ENCODE results near the gene SCAPER. TPM values are rescaled to one million over a fixed set of nuclear protein-coding genes. Genes with fewer than 3 reads are reported as not detected.

SCAPER gene
- total RNA-seq, 1 experiment from 2014 or later = 6.3 TPM

- H3K4me1 ChIP-seq (ENCODE audit: low read length) = no peaks in the 10 kb centered on the region
- H3K79me2 ChIP-seq (ENCODE audit: low read length) = no peaks in the 10 kb centered on the region
- H3K9me2 ChIP-seq (replicated peaks; ENCODE audit: insufficient read depth, low read length) = no peaks in the 10 kb centered on the region
- H3K4me2 ChIP-seq (ENCODE audit: low read depth, low read length, poor library complexity, severe bottlenecking) = no peak overlapping the region
- H2AFZ ChIP-seq (ENCODE audit: low read length) = no peak overlapping the region
- H3K36me3 ChIP-seq (ENCODE audit: insufficient read depth, low read length) = no peaks in the 10 kb centered on the region
- H4K20me1 ChIP-seq (ENCODE audit: insufficient read depth, low read depth, low read length) = no peaks in the 10 kb centered on the region
- DNase-seq = no peak
- H3K27ac ChIP-seq (ENCODE audit: low read length) = no peak overlapping the region
- H3K4me3 ChIP-seq (ENCODE audit: low read length) = no peak overlapping the region
- no peak overlapping the region for H3K9ac ChIP-seq (ENCODE audit: low read length)
- no peaks in the 10 kb centered on the region for H3K27me3 ChIP-seq (ENCODE audit: low read length)
- H3K9me3 ChIP-seq (ENCODE audit: low read length) = peaks cover 7% of the 10 kb centered on the region; the same call in 1 of the 2 replicates
Measured at GRCh38 chr15:76644646-76645045, 260.5 kb downstream of the SCAPER start.

GRCh38 chr15:76642671-76643070, 262.5 kb downstream of the SCAPER start:
- no peak overlapping the region for H3K27ac ChIP-seq (ENCODE audit: low read length)
- H2AFZ ChIP-seq (ENCODE audit: low read length) = no peak overlapping the region
- no peak overlapping the region for H3K4me2 ChIP-seq (ENCODE audit: low read depth, low read length, poor library complexity, severe bottlenecking)
- H3K4me1 ChIP-seq (ENCODE audit: low read length) = no peaks in the 10 kb centered on the region
- DNase-seq = no peak
- no peaks in the 10 kb centered on the region for H4K20me1 ChIP-seq (ENCODE audit: insufficient read depth, low read depth, low read length)
- no peaks in the 10 kb centered on the region for H3K27me3 ChIP-seq (ENCODE audit: low read length)
- H3K36me3 ChIP-seq (ENCODE audit: insufficient read depth, low read length) = no peaks in the 10 kb centered on the region
- H3K9ac ChIP-seq (ENCODE audit: low read length) = no peak overlapping the region
- H3K9me3 ChIP-seq (ENCODE audit: low read length) = peaks cover 1% of the 10 kb centered on the region; the same call in 1 of the 2 replicates
- no peak overlapping the region for H3K4me3 ChIP-seq (ENCODE audit: low read length)
- H3K79me2 ChIP-seq (ENCODE audit: low read length) = no peaks in the 10 kb centered on the region
- H3K9me2 ChIP-seq (replicated peaks; ENCODE audit: insufficient read depth, low read length) = no peaks in the 10 kb centered on the region

GRCh38 chr15:76637166-76637565, 268.0 kb downstream of the SCAPER start:
- Histone ChIP-seq H3K79me2 (ENCODE audit: low read length) (no peaks in the 10 kb centered on the region), H2AFZ (ENCODE audit: low read length) (no peak overlapping the region), H3K27me3 (ENCODE audit: low read length) (no peaks in the 10 kb centered on the region), H3K4me3 (ENCODE audit: low read length) (no peak overlapping the region), H3K9ac (ENCODE audit: low read length) (no peak overlapping the region), H3K4me2 (ENCODE audit: low read depth, low read length, poor library complexity, severe bottlenecking) (no peak overlapping the region), H3K4me1 (ENCODE audit: low read length) (no peaks in the 10 kb centered on the region), H3K9me3 (ENCODE audit: low read length) (no peaks in the 10 kb centered on the region), H3K36me3 (ENCODE audit: insufficient read depth, low read length) (no peaks in the 10 kb centered on the region), H4K20me1 (ENCODE audit: insufficient read depth, low read depth, low read length) (no peaks in the 10 kb centered on the region), H3K27ac (ENCODE audit: low read length) (no peak overlapping the region), H3K9me2 (replicated peaks; ENCODE audit: insufficient read depth, low read length) (no peaks in the 10 kb centered on the region)
- DNase-seq = no peak

GRCh38 chr15:76636059-76636458, 269.1 kb downstream of the SCAPER start:
- Histone ChIP-seq H3K79me2 (ENCODE audit: low read length) (no peaks in the 10 kb centered on the region), H3K4me2 (ENCODE audit: low read depth, low read length, poor library complexity, severe bottlenecking) (no peak overlapping the region), H3K27me3 (ENCODE audit: low read length) (no peaks in the 10 kb centered on the region), H3K9me2 (replicated peaks; ENCODE audit: insufficient read depth, low read length) (no peaks in the 10 kb centered on the region), H2AFZ (ENCODE audit: low read length) (no peak overlapping the region), H3K27ac (ENCODE audit: low read length) (no peak overlapping the region), H3K4me3 (ENCODE audit: low read length) (no peak overlapping the region), H3K9ac (ENCODE audit: low read length) (no peak overlapping the region), H3K36me3 (ENCODE audit: insufficient read depth, low read length) (no peaks in the 10 kb centered on the region), H4K20me1 (ENCODE audit: insufficient read depth, low read depth, low read length) (no peaks in the 10 kb centered on the region), H3K4me1 (ENCODE audit: low read length) (no peaks in the 10 kb centered on the region), H3K9me3 (ENCODE audit: low read length) (no peaks in the 10 kb centered on the region)
- no peak for DNase-seq

- no peak for DNase-seq
- H3K27ac ChIP-seq (ENCODE audit: low read length) = no peak overlapping the region
- no peaks in the 10 kb centered on the region for H3K27me3 ChIP-seq (ENCODE audit: low read length)
- H3K9me3 ChIP-seq (ENCODE audit: low read length) = no peaks in the 10 kb centered on the region
- H3K4me2 ChIP-seq (ENCODE audit: low read depth, low read length, poor library complexity, severe bottlenecking) = no peak overlapping the region
- H2AFZ ChIP-seq (ENCODE audit: low read length) = no peak overlapping the region
- no peak overlapping the region for H3K4me3 ChIP-seq (ENCODE audit: low read length)
- H3K79me2 ChIP-seq (ENCODE audit: low read length) = no peaks in the 10 kb centered on the region
- no peaks in the 10 kb centered on the region for H3K9me2 ChIP-seq (replicated peaks; ENCODE audit: insufficient read depth, low read length)
- H3K4me1 ChIP-seq (ENCODE audit: low read length) = no peaks in the 10 kb centered on the region
- H3K9ac ChIP-seq (ENCODE audit: low read length) = no peak overlapping the region
- H4K20me1 ChIP-seq (ENCODE audit: insufficient read depth, low read depth, low read length) = no peaks in the 10 kb centered on the region
- H3K36me3 ChIP-seq (ENCODE audit: insufficient read depth, low read length) = no peaks in the 10 kb centered on the region
Measured at GRCh38 chr15:76626611-76627010, 278.5 kb downstream of the SCAPER start.

GRCh38 chr15:76625267-76625666, 279.9 kb downstream of the SCAPER start:
- DNase-seq = no peak
- H3K4me1 ChIP-seq (ENCODE audit: low read length) = no peaks in the 10 kb centered on the region

GRCh38 chr15:76614725-76615124, 290.4 kb downstream of the SCAPER start:
- H3K4me1 ChIP-seq (ENCODE audit: low read length) = no peaks in the 10 kb centered on the region
- H3K9me2 ChIP-seq (replicated peaks; ENCODE audit: insufficient read depth, low read length) = no peaks in the 10 kb centered on the region
- DNase-seq = no peak
- no peak overlapping the region for H3K27ac ChIP-seq (ENCODE audit: low read length)
- H2AFZ ChIP-seq (ENCODE audit: low read length) = no peak overlapping the region
- no peaks in the 10 kb centered on the region for H3K79me2 ChIP-seq (ENCODE audit: low read length)
- no peak overlapping the region for H3K9ac ChIP-seq (ENCODE audit: low read length)
- no peaks in the 10 kb centered on the region for H3K9me3 ChIP-seq (ENCODE audit: low read length)
- H3K4me3 ChIP-seq (ENCODE audit: low read length) = no peak overlapping the region
- H3K36me3 ChIP-seq (ENCODE audit: insufficient read depth, low read length) = no peaks in the 10 kb centered on the region
- no peaks in the 10 kb centered on the region for H3K27me3 ChIP-seq (ENCODE audit: low read length)
- H3K4me2 ChIP-seq (ENCODE audit: low read depth, low read length, poor library complexity, severe bottlenecking) = no peak overlapping the region
- H4K20me1 ChIP-seq (ENCODE audit: insufficient read depth, low read depth, low read length) = no peaks in the 10 kb centered on the region

More at GRCh38 chr15:76625267-76625666, 279.9 kb downstream of the SCAPER start:
- H3K4me3 ChIP-seq (ENCODE audit: low read length) = no peak overlapping the region
- no peak overlapping the region for H3K4me2 ChIP-seq (ENCODE audit: low read depth, low read length, poor library complexity, severe bottlenecking)
- H3K9me2 ChIP-seq (replicated peaks; ENCODE audit: insufficient read depth, low read length) = no peaks in the 10 kb centered on the region
- H4K20me1 ChIP-seq (ENCODE audit: insufficient read depth, low read depth, low read length) = no peaks in the 10 kb centered on the region
- no peaks in the 10 kb centered on the region for H3K36me3 ChIP-seq (ENCODE audit: insufficient read depth, low read length)
- H3K27me3 ChIP-seq (ENCODE audit: low read length) = no peaks in the 10 kb centered on the region
- H3K79me2 ChIP-seq (ENCODE audit: low read length) = no peaks in the 10 kb centered on the region
- H3K9ac ChIP-seq (ENCODE audit: low read length) = no peak overlapping the region
- H3K27ac ChIP-seq (ENCODE audit: low read length) = no peak overlapping the region
- no peaks in the 10 kb centered on the region for H3K9me3 ChIP-seq (ENCODE audit: low read length)
- no peak overlapping the region for H2AFZ ChIP-seq (ENCODE audit: low read length)

- no peaks in the 10 kb centered on the region for H3K36me3 ChIP-seq (ENCODE audit: insufficient read depth, low read length)
- no peak overlapping the region for H3K9ac ChIP-seq (ENCODE audit: low read length)
- no peaks in the 10 kb centered on the region for H4K20me1 ChIP-seq (ENCODE audit: insufficient read depth, low read depth, low read length)
- H3K4me3 ChIP-seq (ENCODE audit: low read length) = no peak overlapping the region
- no peak overlapping the region for H2AFZ ChIP-seq (ENCODE audit: low read length)
- no peak for DNase-seq
- H3K9me2 ChIP-seq (replicated peaks; ENCODE audit: insufficient read depth, low read length) = no peaks in the 10 kb centered on the region
- no peaks in the 10 kb centered on the region for H3K9me3 ChIP-seq (ENCODE audit: low read length)
- H3K4me2 ChIP-seq (ENCODE audit: low read depth, low read length, poor library complexity, severe bottlenecking) = no peak overlapping the region
- H3K79me2 ChIP-seq (ENCODE audit: low read length) = no peaks in the 10 kb centered on the region
- no peaks in the 10 kb centered on the region for H3K4me1 ChIP-seq (ENCODE audit: low read length)
- no peaks in the 10 kb centered on the region for H3K27me3 ChIP-seq (ENCODE audit: low read length)
- no peak overlapping the region for H3K27ac ChIP-seq (ENCODE audit: low read length)
Measured at GRCh38 chr15:76588811-76589747, 316.1 kb downstream of the SCAPER start.
